ENCODE data around the gene VGLL4.

Gene VGLL4

GRCh38 chr3:11539677-11540076 lies 104.0 kb downstream of the VGLL4 start:
- TF ChIP-seq TEAD4 (IDR thresholded peaks at IDR 0.05) (no peak), TAF1 (IDR thresholded peaks at IDR 0.05; ENCODE audit: low read depth) (no peak), YY1 (IDR thresholded peaks at IDR 0.05; ENCODE audit: low read depth) (no peak), RAD21 (IDR thresholded peaks at IDR 0.05; ENCODE audit: low read depth) (no peak), EP300 (IDR thresholded peaks at IDR 0.05; ENCODE audit: borderline replicate concordance) (no peak), REST (IDR thresholded peaks at IDR 0.05; ENCODE audit: low read depth) (no peak), CEBPB (IDR thresholded peaks at IDR 0.05) (no peak), MAX (IDR thresholded peaks at IDR 0.05) (no peak), ZBTB7A (IDR thresholded peaks at IDR 0.05; ENCODE audit: low read depth) (no peak), FOXM1 (IDR thresholded peaks at IDR 0.05; ENCODE audit: borderline replicate concordance, low read depth) (no peak), NFIC (IDR thresholded peaks at IDR 0.05) (no peak), TCF12 (IDR thresholded peaks at IDR 0.05; ENCODE audit: low read depth) (no peak)

DNA sequence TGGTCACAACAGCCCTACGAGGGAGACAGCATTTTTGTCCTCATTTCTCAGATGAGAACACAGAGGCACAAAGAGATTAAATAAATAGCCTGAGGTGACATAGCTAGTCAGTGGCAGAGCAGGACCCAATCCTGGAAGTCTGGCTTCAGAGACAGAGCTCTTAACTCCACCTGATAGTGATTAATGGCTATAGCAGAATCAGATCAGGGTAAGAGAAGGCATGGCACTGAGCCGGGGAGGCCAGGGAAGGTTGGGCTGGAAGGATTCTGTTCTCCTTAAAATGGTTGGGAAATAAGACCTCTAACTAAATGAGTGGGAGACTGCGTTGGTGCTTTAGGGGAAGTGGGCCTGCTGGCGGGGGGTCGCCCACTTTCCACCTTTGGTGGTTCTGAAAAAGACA lies 104.5 kb downstream of the VGLL4 start:
- TF ChIP-seq TEAD4 (IDR thresholded peaks at IDR 0.05), result no peak
- no peak for TF ChIP-seq NFIC (IDR thresholded peaks at IDR 0.05)
- TF ChIP-seq FOXM1 (IDR thresholded peaks at IDR 0.05; ENCODE audit: borderline replicate concordance, low read depth), result no peak
- no peak for TF ChIP-seq MAX (IDR thresholded peaks at IDR 0.05)
- no peak for TF ChIP-seq CEBPB (IDR thresholded peaks at IDR 0.05)
- no peak for TF ChIP-seq EP300 (IDR thresholded peaks at IDR 0.05; ENCODE audit: borderline replicate concordance)
- TF ChIP-seq REST (IDR thresholded peaks at IDR 0.05; ENCODE audit: low read depth), result no peak
- no peak for TF ChIP-seq TAF1 (IDR thresholded peaks at IDR 0.05; ENCODE audit: low read depth)
- TF ChIP-seq CREB1 (IDR thresholded peaks at IDR 0.05; ENCODE audit: low read depth), result no peak

GRCh38 chr3:11538581-11538980 lies 105.1 kb downstream of the VGLL4 start:
- no peak for TF ChIP-seq EP300 (IDR thresholded peaks at IDR 0.05; ENCODE audit: borderline replicate concordance)
- no peak for TF ChIP-seq NFIC (IDR thresholded peaks at IDR 0.05)
- no peak for TF ChIP-seq RAD21 (IDR thresholded peaks at IDR 0.05; ENCODE audit: low read depth)
- TF ChIP-seq, protein P1, sequence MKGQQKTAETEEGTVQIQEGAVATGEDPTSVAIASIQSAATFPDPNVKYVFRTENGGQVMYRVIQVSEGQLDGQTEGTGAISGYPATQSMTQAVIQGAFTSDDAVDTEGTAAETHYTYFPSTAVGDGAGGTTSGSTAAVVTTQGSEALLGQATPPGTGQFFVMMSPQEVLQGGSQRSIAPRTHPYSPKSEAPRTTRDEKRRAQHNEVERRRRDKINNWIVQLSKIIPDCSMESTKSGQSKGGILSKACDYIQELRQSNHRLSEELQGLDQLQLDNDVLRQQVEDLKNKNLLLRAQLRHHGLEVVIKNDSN (IDR thresholded peaks at IDR 0.05), result no peak
- TF ChIP-seq TCF12 (IDR thresholded peaks at IDR 0.05; ENCODE audit: low read depth), result no peak
- no peak for TF ChIP-seq REST (IDR thresholded peaks at IDR 0.05; ENCODE audit: low read depth)
- no peak for TF ChIP-seq ZBTB7A (IDR thresholded peaks at IDR 0.05; ENCODE audit: low read depth)
- no peak for TF ChIP-seq CREB1 (IDR thresholded peaks at IDR 0.05; ENCODE audit: low read depth)
- no peak for TF ChIP-seq TEAD4 (IDR thresholded peaks at IDR 0.05)

- TF ChIP-seq, protein P1 (IDR thresholded peaks at IDR 0.05), result no peak
- TF ChIP-seq TCF12 (IDR thresholded peaks at IDR 0.05; ENCODE audit: low read depth) (no peak), YY1 (IDR thresholded peaks at IDR 0.05; ENCODE audit: low read depth) (no peak), REST (IDR thresholded peaks at IDR 0.05; ENCODE audit: low read depth) (no peak), RAD21 (IDR thresholded peaks at IDR 0.05; ENCODE audit: low read depth) (no peak), TAF1 (IDR thresholded peaks at IDR 0.05; ENCODE audit: low read depth) (no peak), TEAD4 (IDR thresholded peaks at IDR 0.05) (no peak), CEBPB (IDR thresholded peaks at IDR 0.05) (no peak), EGR1 (IDR thresholded peaks at IDR 0.05) (no peak), CREB1 (IDR thresholded peaks at IDR 0.05; ENCODE audit: low read depth) (no peak), MAX (IDR thresholded peaks at IDR 0.05) (no peak), EP300 (IDR thresholded peaks at IDR 0.05; ENCODE audit: borderline replicate concordance) (no peak), ZBTB7A (IDR thresholded peaks at IDR 0.05; ENCODE audit: low read depth) (no peak), NFIC (IDR thresholded peaks at IDR 0.05) (no peak)
These were observed 106.6 kb downstream of the VGLL4 start for GRCh38 chr3:11536936-11537612.

Measured in Ishikawa (cell line).